Measurements from ENCODE around the gene PDE3B.

- no peak for TF ChIP-seq POLR2A (IDR thresholded peaks at IDR 0.05; ENCODE audit: control extremely low read depth in 1 of 2, low read depth in 2 of 2, low read length in 2 of 2)
- TF ChIP-seq CTCF (IDR thresholded peaks at IDR 0.05; ENCODE audit: control extremely low read depth in 1 of 3, insufficient read depth in 1 of 3, low read depth in 1 of 3, low read length in 3 of 3), result no peak
- TF ChIP-seq RAD21 (IDR thresholded peaks at IDR 0.05 in 1 of 2, conservative IDR thresholded peaks at IDR 0.05 in 1 of 2; ENCODE audit: low read depth in 2 of 2, low read length in 2 of 2), result no peak
- no peak for TF ChIP-seq TCF12 (IDR thresholded peaks at IDR 0.05; ENCODE audit: low read depth, low read length)
- TF ChIP-seq BACH1 (IDR thresholded peaks at IDR 0.05; ENCODE audit: low read length), result no peak
- no peak for TF ChIP-seq ZNF274 (IDR thresholded peaks at IDR 0.05; ENCODE audit: borderline replicate concordance, extremely low read depth, low read length)
- no peak for TF ChIP-seq TAF1 (IDR thresholded peaks at IDR 0.05; ENCODE audit: low read depth, low read length)
- no peak for TF ChIP-seq ATF2 (IDR thresholded peaks at IDR 0.05; ENCODE audit: low read length)
Observed at GRCh38 chr11:14756349-14756748, 112.7 kb downstream of the PDE3B start.

All from H1 (cell line).